ENCODE data around the gene FRMD4B.

The FRMD4B gene

DNA sequence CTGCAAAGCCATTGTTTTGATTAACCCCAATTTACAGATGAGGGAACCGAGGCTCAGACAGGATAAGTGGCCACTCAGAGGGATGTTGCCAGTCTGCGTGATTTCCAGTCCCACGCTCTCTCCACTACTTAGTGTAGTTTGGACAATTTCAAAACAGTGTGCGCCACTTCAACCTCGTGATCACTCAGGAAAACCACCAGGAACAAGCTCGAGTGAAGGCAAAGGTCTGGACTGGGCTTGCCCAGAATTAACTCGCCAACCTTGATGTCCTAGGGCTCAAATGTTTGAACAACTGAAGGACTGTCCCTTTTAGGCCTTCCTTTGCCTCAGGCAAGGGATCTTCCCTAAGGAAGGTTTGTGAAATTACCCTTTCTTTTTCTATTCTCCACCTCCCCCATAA, 139.3 kb downstream of the FRMD4B start:
- no peak overlapping the region for H3K4me3 ChIP-seq (ENCODE audit: low read depth, low read length)
- H2AFZ ChIP-seq = no peak overlapping the region
- no peaks in the 10 kb centered on the region for H3K9me3 ChIP-seq (ENCODE audit: control insufficient read depth, low read length)
- H3K9ac ChIP-seq = no peak overlapping the region
- H3K79me2 ChIP-seq = no peaks in the 10 kb centered on the region
- H3K27me3 ChIP-seq (ENCODE audit: control insufficient read depth, insufficient read depth, low read length) = no peaks in the 10 kb centered on the region
- TF ChIP-seq, protein P1, sequence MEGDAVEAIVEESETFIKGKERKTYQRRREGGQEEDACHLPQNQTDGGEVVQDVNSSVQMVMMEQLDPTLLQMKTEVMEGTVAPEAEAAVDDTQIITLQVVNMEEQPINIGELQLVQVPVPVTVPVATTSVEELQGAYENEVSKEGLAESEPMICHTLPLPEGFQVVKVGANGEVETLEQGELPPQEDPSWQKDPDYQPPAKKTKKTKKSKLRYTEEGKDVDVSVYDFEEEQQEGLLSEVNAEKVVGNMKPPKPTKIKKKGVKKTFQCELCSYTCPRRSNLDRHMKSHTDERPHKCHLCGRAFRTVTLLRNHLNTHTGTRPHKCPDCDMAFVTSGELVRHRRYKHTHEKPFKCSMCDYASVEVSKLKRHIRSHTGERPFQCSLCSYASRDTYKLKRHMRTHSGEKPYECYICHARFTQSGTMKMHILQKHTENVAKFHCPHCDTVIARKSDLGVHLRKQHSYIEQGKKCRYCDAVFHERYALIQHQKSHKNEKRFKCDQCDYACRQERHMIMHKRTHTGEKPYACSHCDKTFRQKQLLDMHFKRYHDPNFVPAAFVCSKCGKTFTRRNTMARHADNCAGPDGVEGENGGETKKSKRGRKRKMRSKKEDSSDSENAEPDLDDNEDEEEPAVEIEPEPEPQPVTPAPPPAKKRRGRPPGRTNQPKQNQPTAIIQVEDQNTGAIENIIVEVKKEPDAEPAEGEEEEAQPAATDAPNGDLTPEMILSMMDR (IDR thresholded peaks at IDR 0.05) = no peak
- H3K4me1 ChIP-seq = no peaks in the 10 kb centered on the region
- no peak overlapping the region for H3K4me2 ChIP-seq (ENCODE audit: low read length)
- H3K36me3 ChIP-seq (ENCODE audit: control insufficient read depth, insufficient read depth, low read length) = no peaks in the 10 kb centered on the region
- H3K27ac ChIP-seq = no peak overlapping the region

DNA sequence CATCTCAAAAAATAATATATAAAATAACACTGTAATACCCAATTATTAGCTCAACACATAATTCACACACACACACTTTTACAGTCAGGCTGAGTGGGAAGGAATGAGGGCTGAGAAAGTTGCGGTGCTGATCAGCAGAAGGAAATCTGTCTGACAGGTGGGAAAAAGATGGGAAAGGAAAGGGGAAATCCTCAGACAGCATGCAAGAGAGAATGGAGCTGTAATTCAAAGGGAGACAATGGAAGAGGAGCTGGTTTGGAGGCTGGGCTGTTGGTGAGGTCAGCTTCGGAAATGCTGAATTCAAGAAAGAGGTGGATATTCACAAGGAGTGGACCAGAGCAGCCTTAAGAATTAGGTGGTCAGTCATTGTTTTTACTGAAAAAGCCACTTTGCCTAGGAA, 141.8 kb downstream of the FRMD4B start:
- TF ChIP-seq, protein P1 (IDR thresholded peaks at IDR 0.05) = no peak
- no peak overlapping the region for H3K4me2 ChIP-seq (ENCODE audit: low read length)
- no peaks in the 10 kb centered on the region for H3K27me3 ChIP-seq (ENCODE audit: control insufficient read depth, insufficient read depth, low read length)
- H3K79me2 ChIP-seq = no peaks in the 10 kb centered on the region
- no peaks in the 10 kb centered on the region for H3K4me1 ChIP-seq
- H3K4me3 ChIP-seq (ENCODE audit: low read depth, low read length) = no peak overlapping the region
- H2AFZ ChIP-seq = no peak overlapping the region
- no peak overlapping the region for H3K9ac ChIP-seq
- H3K36me3 ChIP-seq (ENCODE audit: control insufficient read depth, insufficient read depth, low read length) = no peaks in the 10 kb centered on the region
- H3K27ac ChIP-seq = no peak overlapping the region
- H3K9me3 ChIP-seq (ENCODE audit: control insufficient read depth, low read length) = no peaks in the 10 kb centered on the region

DNA sequence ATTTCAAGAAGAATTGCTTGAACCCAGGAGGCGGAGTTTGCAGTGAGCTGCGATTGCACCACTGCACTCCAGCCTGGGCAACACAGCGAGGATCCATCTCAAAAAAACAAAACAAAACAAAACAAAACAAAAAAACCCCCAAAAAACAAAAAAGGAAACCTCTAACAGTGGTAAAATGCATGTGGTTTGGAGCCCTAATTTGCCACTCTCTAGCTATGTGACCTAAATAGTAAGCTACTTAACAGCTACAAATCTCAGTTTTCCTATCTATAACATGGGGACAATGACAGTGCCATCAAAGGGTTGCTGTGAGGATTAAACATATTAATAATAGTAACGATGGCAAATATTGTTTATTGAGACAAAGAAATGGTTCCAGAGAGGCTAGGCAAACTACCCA, 144.1 kb downstream of the FRMD4B start:
- Histone ChIP-seq H3K4me1 (no peaks in the 10 kb centered on the region), H3K4me3 (ENCODE audit: low read depth, low read length) (no peak overlapping the region), H3K4me2 (ENCODE audit: low read length) (no peak overlapping the region), H3K9ac (no peak overlapping the region), H3K27ac (no peak overlapping the region), H3K36me3 (ENCODE audit: control insufficient read depth, insufficient read depth, low read length) (no peaks in the 10 kb centered on the region), H3K9me3 (ENCODE audit: control insufficient read depth, low read length) (no peaks in the 10 kb centered on the region), H3K27me3 (ENCODE audit: control insufficient read depth, insufficient read depth, low read length) (no peaks in the 10 kb centered on the region), H3K79me2 (no peaks in the 10 kb centered on the region), H2AFZ (no peak overlapping the region)
- TF ChIP-seq, protein P1 (IDR thresholded peaks at IDR 0.05) = no peak

DNA sequence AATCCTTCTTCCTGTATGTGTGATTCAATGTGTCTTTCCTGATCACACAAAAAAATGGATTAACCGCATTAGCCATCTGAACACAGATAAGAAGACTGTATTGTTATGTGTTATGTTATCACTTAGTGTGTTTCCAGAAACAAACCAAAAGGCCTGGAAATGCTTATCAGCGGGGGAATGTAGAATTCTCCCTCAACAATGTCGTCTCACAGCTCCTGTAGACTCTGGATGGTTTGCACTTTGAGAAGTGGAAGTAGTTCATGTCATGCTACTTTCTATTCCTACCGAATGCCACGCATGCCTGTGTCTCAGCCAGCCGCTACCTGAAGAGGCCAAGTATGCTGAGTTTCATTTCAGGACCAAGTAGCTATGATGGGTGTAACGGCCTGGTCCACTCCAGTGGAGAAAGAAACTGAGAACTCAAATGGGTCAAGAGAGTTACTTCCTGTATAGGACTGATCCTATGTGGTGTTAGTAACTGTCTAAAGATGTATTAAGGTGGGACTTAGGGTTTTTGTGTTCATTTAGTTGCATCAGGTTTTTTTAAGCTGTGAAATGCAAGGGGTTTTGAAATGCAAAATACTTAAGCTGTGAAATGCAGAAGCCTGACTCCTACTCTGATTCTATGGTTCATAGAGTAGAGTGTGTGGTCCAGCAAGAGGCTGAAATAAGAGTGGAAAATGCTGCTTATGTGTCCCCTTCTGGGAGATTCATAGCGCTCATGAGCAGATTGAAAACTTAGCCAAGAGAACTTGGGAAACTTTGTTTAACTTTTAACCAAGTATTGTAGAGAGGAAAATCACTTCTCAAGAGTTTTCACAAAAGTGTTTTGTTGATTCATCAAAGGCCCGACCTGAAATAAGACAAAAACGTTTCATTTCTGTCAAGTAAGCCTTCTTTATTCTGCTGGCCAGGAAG, 145.0 kb downstream of the FRMD4B start:
- Histone ChIP-seq H3K4me2 (ENCODE audit: low read length) (no peak overlapping the region), H3K4me3 (ENCODE audit: low read depth, low read length) (no peak overlapping the region), H3K9me3 (ENCODE audit: control insufficient read depth, low read length) (no peaks in the 10 kb centered on the region), H3K27me3 (ENCODE audit: control insufficient read depth, insufficient read depth, low read length) (no peaks in the 10 kb centered on the region), H3K4me1 (no peaks in the 10 kb centered on the region), H3K9ac (no peak overlapping the region), H3K79me2 (no peaks in the 10 kb centered on the region), H3K27ac (no peak overlapping the region), H2AFZ (no peak overlapping the region), H3K36me3 (ENCODE audit: control insufficient read depth, insufficient read depth, low read length) (no peaks in the 10 kb centered on the region)
- TF ChIP-seq, protein P1 (IDR thresholded peaks at IDR 0.05) = no peak

DNA sequence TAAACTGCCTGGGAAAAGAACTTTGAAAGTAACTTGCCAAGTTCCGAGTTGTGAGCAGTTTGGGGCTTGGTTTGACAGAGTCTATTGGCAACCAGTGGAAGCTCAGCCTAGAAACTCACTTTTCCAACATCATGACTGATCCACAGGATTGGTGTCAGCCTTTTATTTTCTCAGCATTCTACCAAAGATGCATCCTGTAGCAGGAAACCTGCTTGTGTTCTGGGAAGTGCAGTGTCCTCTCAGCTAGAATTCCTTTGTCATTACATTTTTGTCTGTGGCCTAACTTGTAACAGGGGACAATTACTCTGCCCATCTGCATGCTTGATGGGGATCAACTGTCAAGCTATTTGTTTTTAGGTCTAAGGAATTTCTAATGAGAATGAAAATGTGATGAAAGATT, 146.8 kb downstream of the FRMD4B start:
- Histone ChIP-seq H3K9ac (no peak overlapping the region), H3K36me3 (ENCODE audit: control insufficient read depth, insufficient read depth, low read length) (no peaks in the 10 kb centered on the region), H3K4me3 (ENCODE audit: low read depth, low read length) (no peak overlapping the region), H3K79me2 (no peaks in the 10 kb centered on the region), H3K27me3 (ENCODE audit: control insufficient read depth, insufficient read depth, low read length) (no peaks in the 10 kb centered on the region), H3K4me1 (no peaks in the 10 kb centered on the region), H3K9me3 (ENCODE audit: control insufficient read depth, low read length) (no peaks in the 10 kb centered on the region), H2AFZ (no peak overlapping the region), H3K4me2 (ENCODE audit: low read length) (no peak overlapping the region), H3K27ac (peak overlapping the region; percentile 24)
- TF ChIP-seq, protein P1 (IDR thresholded peaks at IDR 0.05) = no peak
